ENCODE data around the gene ZNF283. TPM values are rescaled to one million over a fixed set of nuclear protein-coding genes. Genes with fewer than 3 reads are reported as not detected.

The ZNF283 gene
- total and polyA plus RNA-seq, 2 of the 13 experiments (the other 11 are each of a cell fraction or from before 2014, with no cell fraction given), result 2.0 to 11.1 TPM

- no peaks in the 10 kb centered on the region for H3K79me2 ChIP-seq (ENCODE audit: insufficient read depth, low read length)
- ATAC-seq (no peak), FAIRE-seq (no peak), DNase-seq (ENCODE audit: low spot score) (no peak)
- no peak overlapping the region for H3K4me3 ChIP-seq (replicated peaks in 1 of 3; ENCODE audit: insufficient read depth in 1 of 3, low read depth in 2 of 3, low read length in 3 of 3)
- in situ Hi-C loops (cut with HindIII; ENCODE audit: extremely low pct_ligation_motif_present, low pct_unique_long_range_greater_than_20kb) (loop anchor here (25.0 kb wide), 1 partner anchor 615 kb away; no protein-coding TSS in a partner anchor), intact Hi-C loops (cut with micrococcal nuclease; ENCODE audit: unreplicated experiment) (no loop called here)
- H2AFZ ChIP-seq (ENCODE audit: low read length), result no peak overlapping the region
- H3K9me3 ChIP-seq (ENCODE audit: low read length), result peaks cover 83% of the 10 kb centered on the region
- ChIA-PET CTCF (ENCODE audit: low intra/inter-chr PET ratio, low total read pairs) (no interaction called here), POLR2A (no interaction called here)
- H3K9ac ChIP-seq (ENCODE audit: insufficient read depth, low read depth, low read length), result no peak overlapping the region
- no peaks in the 10 kb centered on the region for H4K20me1 ChIP-seq (ENCODE audit: insufficient read depth, low read length)
- no peaks in the 10 kb centered on the region for H3K27me3 ChIP-seq (ENCODE audit: control insufficient read depth in 1 of 2, insufficient read depth in 2 of 2, low read length in 2 of 2)
- no TSS peak for BruUV-seq (replicated peaks)
- TF ChIP-seq ZNF274 (CRISPR knock-in tag; IDR thresholded peaks at IDR 0.05), result peak; percentile 82; the same call in 1 of the 2 replicates
- TF ChIP-seq, protein P1, sequence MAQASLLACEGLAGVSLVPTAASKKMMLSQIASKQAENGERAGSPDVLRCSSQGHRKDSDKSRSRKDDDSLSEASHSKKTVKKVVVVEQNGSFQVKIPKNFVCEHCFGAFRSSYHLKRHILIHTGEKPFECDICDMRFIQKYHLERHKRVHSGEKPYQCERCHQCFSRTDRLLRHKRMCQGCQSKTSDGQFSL (CRISPR knock-in tag; IDR thresholded peaks at IDR 0.05), result no peak
- 46% methylated on average over 5 of the region's 5 CpGs for WGBS (ENCODE audit: low lambda C conversion rate)
- H3K4me2 ChIP-seq (ENCODE audit: low read depth, low read length), result no peak overlapping the region
- H3K4me1 ChIP-seq (ENCODE audit: insufficient read depth, low read length), result no peaks in the 10 kb centered on the region
- H3K27ac ChIP-seq (ENCODE audit: extremely low read length, insufficient read depth, low read length), result no peak overlapping the region
- H3K36me3 ChIP-seq (replicated peaks in 1 of 2; ENCODE audit: control insufficient read depth in 1 of 2, insufficient read depth in 2 of 2, low read length in 2 of 2), result no peaks in the 10 kb centered on the region
Observed at GRCh38 chr19:43872547-43873336, 45.6 kb downstream of the ZNF283 start.

DNA sequence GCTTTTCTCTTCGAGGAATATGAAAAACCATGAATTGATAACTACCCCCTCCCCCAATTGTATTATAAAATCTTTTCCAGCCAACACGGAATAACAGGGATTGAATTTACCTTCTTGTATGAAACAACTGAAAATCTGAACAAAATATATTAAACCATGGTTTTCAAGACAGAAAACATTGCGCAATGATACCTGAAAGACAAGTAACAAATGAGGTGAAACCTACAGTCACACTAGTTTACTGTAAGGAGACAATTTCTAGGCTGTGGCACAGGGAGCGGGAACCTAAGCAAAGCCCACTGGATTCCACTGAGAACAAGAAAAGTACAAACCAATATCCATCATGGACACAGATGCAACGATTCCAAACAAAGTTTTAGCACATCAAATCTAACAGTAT lies 53.4 kb downstream of the ZNF283 start:
- Histone ChIP-seq H3K4me3 (replicated peaks in 1 of 3; ENCODE audit: insufficient read depth in 1 of 3, low read depth in 2 of 3, low read length in 3 of 3) (no peak overlapping the region), H3K9ac (ENCODE audit: insufficient read depth, low read depth, low read length) (no peak overlapping the region), H3K9me3 (ENCODE audit: low read length) (peaks cover 78% of the 10 kb centered on the region), H3K27ac (ENCODE audit: extremely low read length, insufficient read depth, low read length) (no peak overlapping the region), H2AFZ (ENCODE audit: low read length) (no peak overlapping the region), H3K36me3 (replicated peaks in 1 of 2; ENCODE audit: control insufficient read depth in 1 of 2, insufficient read depth in 2 of 2, low read length in 2 of 2) (no peaks in the 10 kb centered on the region), H3K27me3 (ENCODE audit: control insufficient read depth in 1 of 2, insufficient read depth in 2 of 2, low read length in 2 of 2) (no peaks in the 10 kb centered on the region), H3K79me2 (ENCODE audit: insufficient read depth, low read length) (no peaks in the 10 kb centered on the region), H3K4me2 (ENCODE audit: low read depth, low read length) (no peak overlapping the region), H3K4me1 (ENCODE audit: insufficient read depth, low read length) (no peaks in the 10 kb centered on the region), H4K20me1 (ENCODE audit: insufficient read depth, low read length) (no peaks in the 10 kb centered on the region)
- intact Hi-C loops (cut with micrococcal nuclease; ENCODE audit: unreplicated experiment) (no loop called here), in situ Hi-C loops (cut with HindIII; ENCODE audit: extremely low pct_ligation_motif_present, low pct_unique_long_range_greater_than_20kb) (no loop called here)
- ChIA-PET POLR2A (no interaction called here), CTCF (ENCODE audit: low intra/inter-chr PET ratio, low total read pairs) (no interaction called here)
- ATAC-seq (no peak), FAIRE-seq (no peak), DNase-seq (ENCODE audit: low spot score) (no peak)
- BruUV-seq (replicated peaks), result no TSS peak
- WGBS (ENCODE audit: low lambda C conversion rate), result 41% methylated on average over 5 of the region's 5 CpGs
- TF ChIP-seq ZNF576 (CRISPR knock-in tag; IDR thresholded peaks at IDR 0.05), result no peak
- peak; percentile 88 for TF ChIP-seq CEBPB (IDR thresholded peaks at IDR 0.05; ENCODE audit: borderline replicate concordance, low read depth, low read length)

All from HepG2 (cell line).